Tibial nerve (tissue), 4 donors: ENCODE results near the gene CCDC34.

ENCODE experiments used
- CTCF ChIP-seq, 5 experiments: fragments of 200-600 bp in 3 of 5; fragments of 450-650 bp in 2 of 5; sonication (generic) in 3 of 5; IDR thresholded peaks; one replicate each; pipeline ENCODE4 v1.5.1; 2016 to 2019; ENCODE audit warnings: antibody characterized with exemption in 5 of 5, mild to moderate bottlenecking in 3 of 5, moderate library complexity in 2 of 5
- EP300 ChIP-seq, 2 donors: sonication (generic); formaldehyde crosslinking; IDR thresholded peaks; one replicate each; pipeline ENCODE4 v1.6.1; 2017; ENCODE audit warnings: antibody characterized with exemption in 2 of 2, mild to moderate bottlenecking in 1 of 2
- POLR2A ChIP-seq, 2 donors: fragments of 450-650 bp; IDR thresholded peaks; one replicate each; pipeline ENCODE4 v1.6.1; 2017; ENCODE audit warnings: antibody characterized with exemption in 2 of 2, mild to moderate bottlenecking in 2 of 2, moderate library complexity in 2 of 2

DNA sequence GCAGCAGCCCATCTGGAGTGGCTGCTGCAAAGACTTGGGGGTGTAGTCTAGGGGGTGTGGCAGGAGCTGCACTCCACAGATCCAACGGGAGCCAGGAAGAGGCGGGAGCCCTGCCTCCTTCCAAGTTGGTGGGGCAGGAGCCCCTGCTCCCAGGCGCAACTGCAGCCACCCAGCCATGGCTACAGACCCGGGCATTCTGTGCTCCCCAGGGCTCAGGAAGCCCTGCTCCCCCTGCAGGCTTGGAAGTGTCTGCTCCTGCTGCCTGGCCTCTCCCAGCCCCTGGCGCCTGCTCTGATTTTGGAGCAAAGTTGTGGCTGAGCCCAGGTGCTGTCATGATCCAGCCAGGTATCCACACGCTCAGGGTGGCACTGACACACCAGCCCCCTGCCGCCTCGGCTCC lies 58.5 kb downstream of the CCDC34 start:
- TF ChIP-seq CTCF (IDR thresholded peaks at IDR 0.05) (no peak), EP300 (IDR thresholded peaks at IDR 0.05) (no peak), POLR2A (IDR thresholded peaks at IDR 0.05) (no peak)
